ENCODE results near the gene WARS2.

- TF ChIP-seq CTCF (IDR thresholded peaks at IDR 0.05; ENCODE audit: poor library complexity) (no peak), EZH2 (IDR thresholded peaks at IDR 0.05; ENCODE audit: borderline replicate concordance) (no peak)
Observed at GRCh38 chr1:119091618-119092017, 48.8 kb downstream of the WARS2 start.

Measured in hepatocyte (in vitro differentiated cells).